Stromal cell of bone marrow (primary cell): ENCODE data around the gene SHISAL1.
"Not testable (repeated sequence)": the region's sequence is repeated elsewhere in the genome, so short reads cannot be mapped to it uniquely, and the experiment has no call there.

Source experiments
- DNase-seq: peaks from one replicate; pipeline ENCODE4 v3.0.0-alpha.2; 2012; ENCODE audit warnings: low read depth

Gene SHISAL1

GRCh38 chr22:44302363-44302762 is 10.4 kb downstream of the SHISAL1 start:
- not testable (repeated sequence) for DNase-seq

GRCh38 chr22:44301039-44301438 is 11.7 kb downstream of the SHISAL1 start:
- DNase-seq, result no peak

- DNase-seq, result no peak
Observed at GRCh38 chr22:44299124-44299523, 13.6 kb downstream of the SHISAL1 start.

- no peak for DNase-seq
Observed at GRCh38 chr22:44298406-44299091, 14.2 kb downstream of the SHISAL1 start.

- DNase-seq, result no peak
Observed at GRCh38 chr22:44297470-44298061, 15.2 kb downstream of the SHISAL1 start.

GRCh38 chr22:44295406-44295805 is 17.3 kb downstream of the SHISAL1 start:
- no peak for DNase-seq

GRCh38 chr22:44293876-44294275 is 18.9 kb downstream of the SHISAL1 start:
- DNase-seq, result no peak

- DNase-seq, result no peak
Observed at GRCh38 chr22:44293034-44293433, 19.7 kb downstream of the SHISAL1 start.

GRCh38 chr22:44292521-44292920 is 20.2 kb downstream of the SHISAL1 start:
- DNase-seq, result no peak

GRCh38 chr22:44291674-44292360 is 20.9 kb downstream of the SHISAL1 start:
- DNase-seq, result no peak

GRCh38 chr22:44291265-44291664 is 21.5 kb downstream of the SHISAL1 start:
- DNase-seq, result no peak

- no peak for DNase-seq
Observed at GRCh38 chr22:44289414-44290171, 23.2 kb downstream of the SHISAL1 start.

GRCh38 chr22:44288913-44289312 is 23.8 kb downstream of the SHISAL1 start:
- DNase-seq, result no peak

GRCh38 chr22:44287741-44288140 is 25.0 kb downstream of the SHISAL1 start:
- no peak for DNase-seq

- no peak for DNase-seq
Observed at GRCh38 chr22:44287121-44287693, 25.5 kb downstream of the SHISAL1 start.

- no peak for DNase-seq
Observed at GRCh38 chr22:44286646-44287045, 26.1 kb downstream of the SHISAL1 start.

- DNase-seq, result no peak
Observed at GRCh38 chr22:44284711-44285110, 28.0 kb downstream of the SHISAL1 start.

- DNase-seq, result no peak
Observed at GRCh38 chr22:44281768-44282637, 30.7 kb downstream of the SHISAL1 start.

- no peak for DNase-seq
Observed at GRCh38 chr22:44280665-44281188, 32.0 kb downstream of the SHISAL1 start.

GRCh38 chr22:44279069-44279360 is 33.7 kb downstream of the SHISAL1 start:
- DNase-seq, result no peak
